H1 (cell line): ENCODE results near the gene CTNNBL1. TPM values are rescaled to one million over a fixed set of nuclear protein-coding genes. Genes with fewer than 3 reads are reported as not detected.

ENCODE experiments used
- CHD2 ChIP-seq: IDR thresholded peaks from 2 replicates; pipeline ENCODE4 v1.6.1; 2012; ENCODE audit warnings: low read length, improper control_type of control experiment
- CHD7 ChIP-seq: fragments of 300-600 bp; sonication (generic); IDR thresholded peaks from 2 replicates; pipeline ENCODE4 v1.7.1; 2012; ENCODE audit warnings: low read length, moderate library complexity, mild to moderate bottlenecking, inconsistent platforms; ENCODE audit not compliant: insufficient replicate concordance
- CREB1 ChIP-seq: IDR thresholded peaks from 2 replicates; pipeline ENCODE4 v1.6.1; 2012; ENCODE audit warnings: inconsistent platforms
- EZH2 ChIP-seq: fragments of 200-600 bp; sonication (generic); IDR thresholded peaks from 2 replicates; pipeline ENCODE4 v1.7.1; 2012; ENCODE audit warnings: low read depth, mild to moderate bottlenecking, moderate library complexity, low read length, inconsistent platforms; ENCODE audit not compliant: severe bottlenecking
- POLR2A ChIP-seq, 2 experiments: IDR thresholded peaks; 1 replicate in 1 of 2; 2 replicates in 1 of 2; pipeline ENCODE4 v1.6.1; 2011; ENCODE audit warnings: low read depth in 2 of 2, low read length in 2 of 2, mild to moderate bottlenecking in 2 of 2; ENCODE audit errors: control extremely low read depth in 1 of 2
- POU5F1 ChIP-seq: IDR thresholded peaks from 2 replicates; pipeline ENCODE4 v1.6.1; 2011; ENCODE audit warnings: low read depth, mild to moderate bottlenecking, low read length, moderate library complexity
- RNF2 ChIP-seq: fragments of 200-900, 300-1000 bp; sonication (generic); IDR thresholded peaks from 2 replicates; pipeline ENCODE4 v1.7.1; 2016; ENCODE audit warnings: borderline replicate concordance, low read depth, mild to moderate bottlenecking, antibody characterized with exemption, low read length; ENCODE audit not compliant: poor library complexity, severe bottlenecking; ENCODE audit errors: missing control alignments
- RXRA ChIP-seq: IDR thresholded peaks from 2 replicates; pipeline ENCODE4 v1.6.1; 2011; ENCODE audit warnings: low read depth, mild to moderate bottlenecking, low read length, moderate library complexity; ENCODE audit not compliant: insufficient read depth
- SUZ12 ChIP-seq: fragments of 200-600 bp; sonication (generic); IDR thresholded peaks from 2 replicates; pipeline ENCODE4 v1.6.1; 2012; ENCODE audit warnings: mild to moderate bottlenecking, inconsistent platforms, low read length, moderate library complexity, mixed read lengths
- TAF1 ChIP-seq: IDR thresholded peaks from 2 replicates; pipeline ENCODE4 v1.6.1; 2011; ENCODE audit warnings: mild to moderate bottlenecking, low read depth, low read length
- polyA plus RNA-seq, 7 experiments: library from polyadenylated mRNA; depleted of rRNA in 3 of 7; stranded (reverse) in 5 of 7; unstranded in 2 of 7; fragments of >200 nt in 5 of 7; fragments of 200-250 nt in 2 of 7; gene quantifications; 1 replicate in 5 of 7; 2 replicates in 1 of 7; 4 replicates in 1 of 7; pipeline versions ENCODE4 v1.2.1 to v1.2.3, GENCODE V29; 2011 to 2013; ENCODE audit warnings: missing spikeins in 2 of 7, mixed read lengths in 2 of 7
- total RNA-seq: library from RNA; stranded (reverse); fragmentation: NEBNext Ultra II Directional; extraction: Animal tissue kit (Norgen Biotek cat#: 25700); gene quantifications from 2 replicates; pipeline ENCODE4 v1.2.1, GENCODE V29; 2021

CTNNBL1 gene
- total and polyA plus RNA-seq, 2 of the 8 experiments (the other 6 are each of a cell fraction or from before 2014, with no cell fraction given) = 19.6 to 81.6 TPM

- TF ChIP-seq CREB1 = no peak
- peak; percentile 56; the same call in 1 of the 2 replicates for TF ChIP-seq TAF1
- TF ChIP-seq RNF2 = no peak
- no peak for TF ChIP-seq SUZ12
- no peak for TF ChIP-seq CHD7
- no peak for TF ChIP-seq RXRA
- no peak for TF ChIP-seq POU5F1
- TF ChIP-seq CHD2 = no peak
- TF ChIP-seq EZH2 = no peak
- TF ChIP-seq POLR2A (IDR thresholded peaks at IDR 0.05; ENCODE audit: control extremely low read depth in 1 of 2, low read depth in 2 of 2, low read length in 2 of 2) = no peak
Observed at GRCh38 chr20:37902504-37903313, 208.9 kb downstream of the CTNNBL1 start, which contains the start of gene VSTM2L (continued).
